Endothelial cell of umbilical vein (primary cell): ENCODE results near the gene DBX1. TPM values are rescaled to one million over a fixed set of nuclear protein-coding genes. Genes with fewer than 3 reads are reported as not detected.

Experiments
- BruUV-seq: library from RNA; stranded (reverse); fragments of 400-500 nt; replicated peaks from 2 replicates; lab custom pipeline; 2021; lab: Mats Ljungman, UMichigan
- CTCF ChIA-PET: fragments of 300-600, 350-600 bp; sonication (Branson Sonifier 250); formaldehyde crosslinking; loops from one replicate; lab custom pipeline; 2021; ENCODE audit warnings: antibody characterized with exemption, inconsistent platforms; lab: Charles Lee
- POLR2A ChIA-PET: fragments of 300-600, 350-600 bp; sonication (Branson Sonifier 250); formaldehyde crosslinking; loops from one replicate; lab custom pipeline; 2021; ENCODE audit warnings: antibody characterized with exemption, inconsistent platforms; lab: Charles Lee
- DNase-seq: peaks from one replicate; pipeline ENCODE4 v3.0.0-alpha.2; 2011; ENCODE audit warnings: low read depth, low spot score
- FAIRE-seq: peaks from 2 replicates; lab custom pipeline; 2011; peaks lifted over from hg19 to GRCh38; lab: Jason Lieb, UNC
- H2AFZ ChIP-seq: 2 replicates; pipeline ENCODE4 v1.6.0; 2012; ENCODE audit warnings: low read depth, low read length, control low read depth, inconsistent platforms
- H3K27ac ChIP-seq: 2 replicates; pipeline ENCODE4 v1.5.1; 2011; ENCODE audit warnings: low read depth, mild to moderate bottlenecking, control low read depth, low read length, moderate library complexity; ENCODE audit not compliant: insufficient read depth
- H3K27me3 ChIP-seq, 2 experiments: 2 replicates each; pipeline versions ENCODE4 v1.6.0 to v1.6.1; 2011; ENCODE audit warnings: low read length in 2 of 2, mixed read lengths in 1 of 2; ENCODE audit not compliant: control insufficient read depth in 2 of 2, insufficient read depth in 2 of 2
- H3K36me3 ChIP-seq, 2 experiments: 2 replicates in 1 of 2; 3 replicates in 1 of 2; pipeline ENCODE4 v1.5.1; 2011; ENCODE audit warnings: low read length in 2 of 2, mild to moderate bottlenecking in 1 of 2, moderate library complexity in 1 of 2; ENCODE audit not compliant: control insufficient read depth in 2 of 2, insufficient read depth in 2 of 2; ENCODE audit errors: extremely low read depth in 1 of 2
- H3K4me1 ChIP-seq: 3 replicates; pipeline ENCODE4 v1.5.1; 2011; ENCODE audit warnings: mild to moderate bottlenecking, low read length; ENCODE audit not compliant: control insufficient read depth, insufficient read depth; ENCODE audit errors: extremely low read depth
- H3K4me2 ChIP-seq: 2 replicates; pipeline ENCODE4 v1.6.1; 2011; ENCODE audit warnings: low read length, control low read depth, mixed read lengths; ENCODE audit not compliant: insufficient read depth
- H3K4me3 ChIP-seq, 3 experiments: fragments of 200-600 bp in 1 of 3; sonication (generic), shearing (Covaris generic) in 1 of 3; replicated peaks in 1 of 3; 2 replicates each; pipeline ENCODE4 v1.5.1; 2011 to 2016; ENCODE audit warnings: control low read depth in 3 of 3, low read length in 3 of 3, mild to moderate bottlenecking in 2 of 3, inconsistent platforms in 1 of 3, low read depth in 1 of 3, moderate library complexity in 1 of 3; ENCODE audit not compliant: insufficient read depth in 1 of 3
- H3K79me2 ChIP-seq: 2 replicates; pipeline ENCODE4 v1.6.0; 2012; ENCODE audit warnings: low read length, inconsistent platforms; ENCODE audit not compliant: control insufficient read depth, insufficient read depth
- H3K9ac ChIP-seq: replicated peaks from 2 replicates; pipeline ENCODE3; 2011; ENCODE audit warnings: low read length, control low read depth; ENCODE audit not compliant: insufficient read depth; ENCODE audit errors: extremely low read depth
- H3K9me1 ChIP-seq: replicated peaks from 3 replicates; pipeline ENCODE4 v1.6.0; 2011; ENCODE audit warnings: mild to moderate bottlenecking, low read length; ENCODE audit not compliant: control insufficient read depth, insufficient read depth; ENCODE audit errors: extremely low read depth
- H3K9me3 ChIP-seq: replicated peaks from 2 replicates; pipeline ENCODE4 v1.5.1; 2012; ENCODE audit warnings: low read length, inconsistent platforms; ENCODE audit not compliant: control insufficient read depth, insufficient read depth
- H4K20me1 ChIP-seq: replicated peaks from 2 replicates; pipeline ENCODE3; 2011; ENCODE audit warnings: mild to moderate bottlenecking, low read length; ENCODE audit not compliant: control insufficient read depth, insufficient read depth; ENCODE audit errors: extremely low read depth
- CTCF ChIP-seq, 2 donors: IDR thresholded peaks; 1 replicate in 1 of 2; 2 replicates in 1 of 2; pipeline ENCODE4 v1.5.1; 2011; ENCODE audit warnings: low read length in 2 of 2, mild to moderate bottlenecking in 2 of 2, moderate library complexity in 2 of 2, control low read depth in 1 of 2, inconsistent platforms in 1 of 2, low read depth in 1 of 2; ENCODE audit not compliant: insufficient read depth in 1 of 2; ENCODE audit errors: extremely low read depth in 1 of 2
- EZH2 ChIP-seq: IDR thresholded peaks from 2 replicates; pipeline ENCODE4 v1.6.1; 2012; ENCODE audit warnings: borderline replicate concordance, low read depth, mild to moderate bottlenecking, moderate library complexity, low read length, inconsistent platforms; ENCODE audit not compliant: severe bottlenecking
- FOS ChIP-seq: IDR thresholded peaks from 2 replicates; pipeline ENCODE4 v1.6.1; 2011; ENCODE audit warnings: mild to moderate bottlenecking, low read length, moderate library complexity, borderline replicate concordance; ENCODE audit not compliant: insufficient read depth
- GATA2 ChIP-seq: IDR thresholded peaks from 2 replicates; pipeline ENCODE4 v1.7.0; 2011; ENCODE audit warnings: low read depth, mild to moderate bottlenecking, moderate library complexity, mixed read lengths, low read length; ENCODE audit not compliant: insufficient read length, insufficient read depth
- JUN ChIP-seq: IDR thresholded peaks from 2 replicates; pipeline ENCODE4 v1.6.1; 2011; ENCODE audit warnings: borderline replicate concordance, low read depth; ENCODE audit not compliant: insufficient read length, insufficient read depth
- MYC ChIP-seq: IDR thresholded peaks from one replicate; pipeline ENCODE4 v1.6.1; 2011; ENCODE audit warnings: mild to moderate bottlenecking, low read depth, low read length
- POLR2A ChIP-seq: IDR thresholded peaks from 2 replicates; pipeline ENCODE4 v1.6.1; 2012; ENCODE audit warnings: low read depth, mild to moderate bottlenecking, control low read depth, low read length
- POLR2AphosphoS5 ChIP-seq: IDR thresholded peaks from 2 replicates; pipeline ENCODE4 v1.6.1; 2012; ENCODE audit warnings: low read depth, mild to moderate bottlenecking, control low read depth, low read length, moderate library complexity; ENCODE audit not compliant: insufficient read depth
- dilution Hi-C: fragments of 300-500 bp; cut with MboI; formaldehyde crosslinking; loops from one replicate; pipeline ENCODE4 v1.15.0; 2019; ENCODE audit warnings: low sequenced_read_pairs; ENCODE audit not compliant: extremely low pct_ligation_motif_present
- intact Hi-C: fragments of 100-400 bp; cut with micrococcal nuclease; formaldehyde crosslinking; loops from one replicate; pipeline ENCODE4 v1.10.0; 2022
- polyA plus RNA-seq, 4 experiments: library from polyadenylated mRNA; depleted of rRNA in 3 of 4; stranded (reverse) in 3 of 4; unstranded in 1 of 4; fragments of >200 nt; gene quantifications; 2 replicates each; pipeline versions ENCODE4 v1.2.1 to v1.2.3, GENCODE V29; 2011 to 2012; ENCODE audit warnings: missing spikeins in 1 of 4
- total RNA-seq: library from RNA; stranded (reverse); gene quantifications from 2 replicates; pipeline ENCODE4 v1.2.3, GENCODE V29; 2021
- TF ChIP-seq, protein P1 (sequence below): IDR thresholded peaks from 2 replicates; pipeline ENCODE4 v1.6.1; 2011; ENCODE audit not compliant: insufficient read depth, insufficient read length

DBX1 gene
- total and polyA plus RNA-seq, 2 donors (not counting 3 experiments of a cell fraction or from before 2014, with no cell fraction given) = not detected

GRCh38 chr11:20178976-20179375 is 18.7 kb upstream of the DBX1 start:
- Histone ChIP-seq H3K27me3 (peaks cover 6 to 19% of the 10 kb centered on the region in 2 experiments), H3K9ac (no peak overlapping the region), H4K20me1 (no peaks in the 10 kb centered on the region), H2AFZ (no peak overlapping the region), H3K9me1 (no peaks in the 10 kb centered on the region), H3K4me3 (no peak overlapping the region), H3K79me2 (no peaks in the 10 kb centered on the region), H3K4me1 (no peaks in the 10 kb centered on the region), H3K4me2 (no peak overlapping the region), H3K27ac (no peak overlapping the region), H3K36me3 (no peaks in the 10 kb centered on the region), H3K9me3 (no peaks in the 10 kb centered on the region)
- BruUV-seq = no TSS peak
- CTCF ChIA-PET = no interaction called here
- dilution Hi-C loops = no loop called here
- POLR2A ChIA-PET = no interaction called here
- no peak for TF ChIP-seq EZH2
- TF ChIP-seq JUN = no peak
- TF ChIP-seq, protein P1, sequence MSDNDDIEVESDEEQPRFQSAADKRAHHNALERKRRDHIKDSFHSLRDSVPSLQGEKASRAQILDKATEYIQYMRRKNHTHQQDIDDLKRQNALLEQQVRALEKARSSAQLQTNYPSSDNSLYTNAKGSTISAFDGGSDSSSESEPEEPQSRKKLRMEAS = no peak
- no peak for TF ChIP-seq FOS
- no peak for TF ChIP-seq CTCF (IDR thresholded peaks at IDR 0.05; ENCODE audit: extremely low read depth in 1 of 2, insufficient read depth in 1 of 2, low read depth in 1 of 2, low read length in 2 of 2)
- TF ChIP-seq GATA2 = no peak
- no peak for TF ChIP-seq POLR2AphosphoS5
- TF ChIP-seq MYC = no peak
- TF ChIP-seq POLR2A = no peak
- no peak for FAIRE-seq
- no peak for DNase-seq
- intact Hi-C loops = no loop called here
